K562 (cell line): Measurements from ENCODE around the gene RECQL5. TPM values are rescaled to one million over a fixed set of nuclear protein-coding genes. Genes with fewer than 3 reads are reported as not detected.

ENCODE experiments used
- ATAC-seq: fragments of 200-7000 bp; cut with Tn5 transposase; 3 replicates; pipeline ENCODE4 v1.9.1; 2020; ENCODE audit warnings: moderate library complexity
- BruUV-seq: library from RNA; stranded (reverse); fragments of 400-500 nt; replicated peaks from 2 replicates; lab custom pipeline; 2021; lab: Mats Ljungman, UMichigan
- CTCF ChIA-PET: fragments of 300-600 bp; formaldehyde crosslinking; extraction: SDS; loops from one replicate; lab custom pipeline; 2021; ENCODE audit warnings: low intra/inter-chr PET ratio; lab: Yijun Ruan, JAX
- POLR2A ChIA-PET: fragments of 300-600, 350-650 bp; sonication (Branson Sonifier 250); formaldehyde crosslinking; extraction: SDS; loops from one replicate; lab custom pipeline; 2021; ENCODE audit warnings: antibody characterized with exemption, inconsistent platforms; lab: Yijun Ruan, JAX
- DNase-seq, 4 experiments: peaks; one replicate each; pipeline versions ENCODE4 v3.0.0 to v3.0.0-alpha.2; 2011 to 2018; ENCODE audit warnings: low spot score in 3 of 4, mixed read lengths in 3 of 4; ENCODE audit errors: extremely low read depth in 1 of 4
- FAIRE-seq: peaks from 2 replicates; lab custom pipeline; 2011; peaks lifted over from hg19 to GRCh38; lab: Jason Lieb, UNC
- H2AFZ ChIP-seq: 2 replicates; pipeline ENCODE4 v1.6.0; 2011; ENCODE audit warnings: low read depth, low read length, control low read depth, inconsistent platforms
- H3K27ac ChIP-seq: fragments of 200-600 bp; 3 replicates; pipeline ENCODE4 v1.8.0; 2011; ENCODE audit warnings: low read depth, mild to moderate bottlenecking, control low read depth, inconsistent platforms, low read length, moderate library complexity, mixed read lengths; ENCODE audit errors: extremely low read depth
- H3K27me3 ChIP-seq, 2 experiments: fragments of 300-600 bp in 1 of 2; 2 replicates in 1 of 2; 3 replicates in 1 of 2; pipeline versions ENCODE4 v1.6.0 to v1.8.0; 2011; ENCODE audit warnings: inconsistent platforms in 2 of 2, low read length in 2 of 2, mild to moderate bottlenecking in 1 of 2, mixed read lengths in 1 of 2, moderate library complexity in 1 of 2; ENCODE audit not compliant: control insufficient read depth in 2 of 2, insufficient read depth in 2 of 2
- H3K36me3 ChIP-seq: fragments of 300-600 bp; 3 replicates; pipeline ENCODE4 v1.8.0; 2011; ENCODE audit warnings: mild to moderate bottlenecking, low read length, inconsistent platforms; ENCODE audit not compliant: control insufficient read depth, insufficient read depth
- H3K4me1 ChIP-seq, 2 experiments: fragments of 200-600 bp in 1 of 2; replicated peaks in 1 of 2; 2 replicates in 1 of 2; 3 replicates in 1 of 2; pipeline versions ENCODE4 v1.5.1 to v1.8.0; 2011; ENCODE audit warnings: inconsistent platforms in 2 of 2, low read length in 2 of 2, mild to moderate bottlenecking in 1 of 2, mixed read lengths in 1 of 2, moderate library complexity in 1 of 2; ENCODE audit not compliant: control insufficient read depth in 2 of 2, insufficient read depth in 2 of 2
- H3K4me2 ChIP-seq: 2 replicates; pipeline ENCODE4 v1.6.1; 2011; ENCODE audit warnings: low read length, control low read depth, inconsistent platforms, mixed read lengths; ENCODE audit not compliant: insufficient read depth
- H3K4me3 ChIP-seq: fragments of 200-600 bp; sonication (generic), shearing (Covaris generic); 2 replicates; pipeline ENCODE4 v1.5.1; 2016; ENCODE audit warnings: control low read depth, inconsistent platforms
- H3K79me2 ChIP-seq: fragments of 200-600 bp; 3 replicates; pipeline ENCODE4 v1.8.0; 2011; ENCODE audit warnings: low read length, inconsistent platforms; ENCODE audit not compliant: control insufficient read depth, insufficient read depth
- H3K9ac ChIP-seq, 2 experiments: 2 replicates each; pipeline versions ENCODE4 v1.6.0 to v1.6.1; 2011; ENCODE audit warnings: low read depth in 2 of 2, low read length in 2 of 2, control low read depth in 1 of 2, inconsistent platforms in 1 of 2, mild to moderate bottlenecking in 1 of 2, mixed read lengths in 1 of 2; ENCODE audit not compliant: insufficient read depth in 1 of 2
- H3K9me1 ChIP-seq: one replicate; pipeline ENCODE4 v1.6.0; 2011; ENCODE audit warnings: inconsistent platforms, mild to moderate bottlenecking, low read length, moderate library complexity; ENCODE audit not compliant: control insufficient read depth, insufficient read depth
- H3K9me3 ChIP-seq: replicated peaks from 2 replicates; pipeline ENCODE4 v1.5.1; 2011; ENCODE audit warnings: low read depth, low read length, inconsistent platforms; ENCODE audit not compliant: control insufficient read depth, insufficient read depth
- H4K20me1 ChIP-seq: replicated peaks from 2 replicates; pipeline ENCODE4 v1.6.1; 2011; ENCODE audit warnings: low read length, inconsistent platforms, mixed read lengths; ENCODE audit not compliant: control insufficient read depth, insufficient read depth
- POLR3G ChIP-seq: IDR thresholded peaks from 2 replicates; pipeline ENCODE4 v1.6.1; 2011; ENCODE audit not compliant: insufficient read length, insufficient replicate concordance; ENCODE audit errors: extremely low read depth
- STAG1 ChIP-seq: sonication (generic); formaldehyde crosslinking; IDR thresholded peaks from 2 replicates; pipeline ENCODE4 v1.5.0; 2020; ENCODE audit warnings: missing genetic modification reagents, borderline replicate concordance
- ZFX ChIP-seq: sonication (generic); formaldehyde crosslinking; IDR thresholded peaks from 2 replicates; pipeline ENCODE4 v1.8.0; 2022; ENCODE audit warnings: mild to moderate bottlenecking, missing genetic modification reagents, moderate library complexity
- WGBS: fragments of 100-300 bp; shearing (Covaris generic); methylation state at CpG from one replicate; pipeline ENCODE4 v1.1.6; 2016; ENCODE audit warnings: low coverage, mixed read lengths; ENCODE audit not compliant: insufficient coverage; ENCODE audit errors: missing lambda C conversion rate; 5-methylcytosine and 5-hydroxymethylcytosine counted together
- in situ Hi-C: fragments of 300-500 bp; cut with MboI; formaldehyde crosslinking; loops from 4 replicates; pipeline ENCODE4 v1.15.0; 2018; ENCODE audit warnings: inconsistent platforms, mixed read lengths
- intact Hi-C: fragments of 100-400 bp; cut with micrococcal nuclease; formaldehyde crosslinking; loops from 2 replicates; pipeline ENCODE4 v1.14.2; 2022
- polyA plus RNA-seq, 8 experiments: library from polyadenylated mRNA; depleted of rRNA in 4 of 8; stranded (reverse) in 5 of 8; unstranded in 3 of 8; fragments of >200 nt; fragmentation: Nextera tagmentation in 2 of 8; fragmentation: Illumina TruSeq in 1 of 8; extraction: Ambion mirVana in 2 of 8; extraction: Trizol in 1 of 8; gene quantifications; 2 replicates each; pipeline versions ENCODE4 v1.2.1 to v1.2.3, GENCODE V29; 2011 to 2014; ENCODE audit warnings: inconsistent platforms in 1 of 8, missing spikeins in 1 of 8
- total RNA-seq, 7 experiments: library from RNA; depleted of rRNA in 6 of 7; stranded (reverse); fragments of >200 nt in 6 of 7; fragmentation: Illumina TruSeq in 2 of 7; extraction: Trizol in 2 of 7; gene quantifications; 2 replicates each; pipeline versions ENCODE4 v1.2.1 to v1.2.3, GENCODE V29; 2011 to 2021; ENCODE audit warnings: low replicate concordance in 1 of 7
- TF ChIP-seq, protein P1 (sequence below): sonication (generic); formaldehyde crosslinking; IDR thresholded peaks from 2 replicates; pipeline ENCODE4 v1.8.0; 2022; ENCODE audit warnings: mild to moderate bottlenecking, missing genetic modification reagents
- TF ChIP-seq, protein P2 (sequence below): fragments of 450-650 bp; IDR thresholded peaks from 2 replicates; pipeline ENCODE4 v1.6.1; 2016

Gene RECQL5
- total and polyA plus RNA-seq, 9 of the 15 experiments (the other 6 are each of a cell fraction or from before 2014, with no cell fraction given): 4.1 to 34.8 (median 16.4) TPM

DNA sequence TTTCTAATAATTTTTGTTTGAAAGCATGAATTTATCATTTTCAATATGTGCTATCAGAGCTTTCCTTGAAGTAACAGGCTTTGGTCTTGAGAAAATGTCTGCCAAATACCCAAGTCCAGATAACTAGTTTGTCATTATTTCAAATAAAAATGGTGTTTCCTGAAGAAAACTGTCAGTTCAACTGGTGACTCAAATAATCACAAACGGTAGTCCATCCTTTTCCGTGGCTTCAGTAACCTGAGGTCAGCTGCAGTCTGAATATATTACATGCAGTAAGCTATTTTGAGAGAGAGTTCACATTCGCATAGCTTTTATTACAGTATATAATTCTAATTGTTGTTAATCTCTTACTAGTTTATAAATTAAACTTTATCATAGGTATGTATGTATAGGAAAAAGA is 9.5 kb upstream of the RECQL5 start:
- DNase-seq: no peak
- no peak for TF ChIP-seq ZFX (CRISPR knock-in tag)
- TF ChIP-seq, protein P1, sequence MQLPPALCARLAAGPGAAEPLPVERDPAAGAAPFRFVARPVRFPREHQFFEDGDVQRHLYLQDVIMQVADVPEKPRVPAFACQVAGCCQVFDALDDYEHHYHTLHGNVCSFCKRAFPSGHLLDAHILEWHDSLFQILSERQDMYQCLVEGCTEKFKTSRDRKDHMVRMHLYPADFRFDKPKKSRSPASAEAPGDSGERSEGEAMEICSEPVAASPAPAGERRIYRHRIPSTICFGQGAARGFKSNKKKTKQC (CRISPR knock-in tag): no peak
- no peak for TF ChIP-seq POLR3G
- no peak overlapping the region; a peak in 1 of 4 replicates for H3K9ac ChIP-seq
- H2AFZ ChIP-seq: no peak overlapping the region
- WGBS: 91% methylated on average over 3 of the region's 3 CpGs
- in situ Hi-C loops (no loop called here), intact Hi-C loops (no loop called here)
- no peaks in the 10 kb centered on the region for H3K9me3 ChIP-seq
- POLR2A ChIA-PET: interaction anchor here (0.7 to 2.1 kb wide), 8 partner anchors 8 to 102 kb away, joined by 3 to 5 read pairs (median 3); partner anchors contain the start of genes GALK1, RECQL5 and SAP30BP
- H3K4me3 ChIP-seq: no peak overlapping the region
- no peaks in the 10 kb centered on the region for H3K9me1 ChIP-seq
- no peaks in the 10 kb centered on the region for H4K20me1 ChIP-seq
- no peak for ATAC-seq
- peaks cover 42% of the 10 kb centered on the region for H3K79me2 ChIP-seq
- CTCF ChIA-PET: interaction anchor here (0.7 to 2.6 kb wide), 2 partner anchors 71 to 74 kb away, joined by 3 to 16 read pairs; no protein-coding TSS in a partner anchor
- H3K4me1 ChIP-seq: no peaks in the 10 kb centered on the region; a peak in 2 of 5 replicates
- no peak overlapping the region for H3K27ac ChIP-seq
- H3K4me2 ChIP-seq: no peak overlapping the region
- FAIRE-seq: no peak
- no peaks in the 10 kb centered on the region for H3K27me3 ChIP-seq
- peaks cover 74% of the 10 kb centered on the region for H3K36me3 ChIP-seq
- BruUV-seq: no TSS peak

DNA sequence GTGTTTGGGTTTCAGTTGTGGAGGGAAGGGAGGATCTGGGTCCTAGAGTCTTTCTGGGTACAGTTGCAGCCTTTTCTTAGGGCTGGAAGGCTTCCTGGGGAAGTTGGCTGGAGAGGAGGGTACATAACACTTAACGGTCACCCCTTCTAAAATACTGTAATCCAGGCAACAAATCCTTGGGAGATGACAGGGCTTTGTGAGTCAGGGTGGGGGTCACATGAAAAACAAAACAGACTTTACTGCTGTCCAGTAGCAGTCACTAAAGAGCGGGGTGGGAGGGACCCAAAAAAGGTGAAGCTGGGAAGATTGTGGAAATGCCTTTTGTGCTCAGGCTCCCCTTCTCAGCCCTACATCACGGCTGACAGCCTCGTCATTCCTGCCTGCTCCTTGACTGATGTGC is 6.5 kb upstream of the RECQL5 start:
- TF ChIP-seq, protein P2, sequence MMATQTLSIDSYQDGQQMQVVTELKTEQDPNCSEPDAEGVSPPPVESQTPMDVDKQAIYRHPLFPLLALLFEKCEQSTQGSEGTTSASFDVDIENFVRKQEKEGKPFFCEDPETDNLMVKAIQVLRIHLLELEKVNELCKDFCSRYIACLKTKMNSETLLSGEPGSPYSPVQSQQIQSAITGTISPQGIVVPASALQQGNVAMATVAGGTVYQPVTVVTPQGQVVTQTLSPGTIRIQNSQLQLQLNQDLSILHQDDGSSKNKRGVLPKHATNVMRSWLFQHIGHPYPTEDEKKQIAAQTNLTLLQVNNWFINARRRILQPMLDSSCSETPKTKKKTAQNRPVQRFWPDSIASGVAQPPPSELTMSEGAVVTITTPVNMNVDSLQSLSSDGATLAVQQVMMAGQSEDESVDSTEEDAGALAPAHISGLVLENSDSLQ: peak; percentile 24; the same call in 1 of the 2 replicates
- TF ChIP-seq STAG1: no peak
- no peak for FAIRE-seq
- WGBS: 52% methylated on average over 4 of the region's 4 CpGs
- no peak overlapping the region for H3K4me3 ChIP-seq
- no peaks in the 10 kb centered on the region for H3K9me3 ChIP-seq
- peaks cover 56% of the 10 kb centered on the region for H3K79me2 ChIP-seq
- H3K27ac ChIP-seq: 0 out of 3 replicates have a peak overlapping the region, but pooled peaks have one; percentile 5
- DNase-seq: peak in 2 of 4 experiments; percentile 11 to 23
- peak; percentile 58 for ATAC-seq
- H3K36me3 ChIP-seq: peaks cover 79% of the 10 kb centered on the region
- H4K20me1 ChIP-seq: no peaks in the 10 kb centered on the region; the same call in 1 of the 2 replicates
- no peaks in the 10 kb centered on the region for H3K27me3 ChIP-seq
- ChIA-PET POLR2A (interaction anchor here (0.6 to 1.6 kb wide), 4 partner anchors 11 to 141 kb away, joined by 3 to 4 read pairs (median 4); no protein-coding TSS in a partner anchor), CTCF (interaction anchor here (2.4 kb wide), 1 partner anchor 76 kb away, joined by 14 read pairs; no protein-coding TSS in a partner anchor)
- BruUV-seq: no TSS peak
- peaks cover 0 to 1% of the 10 kb centered on the region in 2 experiments; a peak in 2 of 5 replicates for H3K4me1 ChIP-seq
- no peak overlapping the region for H3K9ac ChIP-seq
- in situ Hi-C loops: no loop called here
- H3K9me1 ChIP-seq: no peaks in the 10 kb centered on the region
- intact Hi-C loops: no loop called here
- no peak overlapping the region for H3K4me2 ChIP-seq
- H2AFZ ChIP-seq: no peak overlapping the region
